Gastroesophageal sphincter (tissue), 4 donors: Measurements from ENCODE around the gene TMEM145. TPM values are rescaled to one million over a fixed set of nuclear protein-coding genes. Genes with fewer than 3 reads are reported as not detected.
A peak's percentile ranks its signal among the peaks of the same experiment; 100 is the strongest.

Experiments
- ATAC-seq: fragments of 150-250 bp; one replicate; pipeline ENCODE4 v1.9.1; 2016; ENCODE audit warnings: mild to moderate bottlenecking, moderate library complexity
- H3K27ac ChIP-seq, 4 donors: fragments of 200-600 bp; sonication (generic) in 3 of 4; 1 replicate in 3 of 4; 2 replicates in 1 of 4; pipeline ENCODE4 v1.5.1; 2016 to 2019
- H3K27me3 ChIP-seq: fragments of 200-600 bp; sonication (generic); one replicate; pipeline ENCODE4 v1.5.1; 2019
- H3K36me3 ChIP-seq, 2 donors: fragments of 200-600 bp; sonication (generic); one replicate each; pipeline ENCODE4 v1.5.1; 2019; ENCODE audit warnings: control low read depth in 1 of 2
- H3K4me1 ChIP-seq, 3 donors: fragments of 200-600 bp; sonication (generic); 1 replicate in 2 of 3; 2 replicates in 1 of 3; pipeline ENCODE4 v1.5.1; 2016 to 2019; ENCODE audit warnings: control low read depth in 2 of 3
- H3K4me3 ChIP-seq, 2 donors: fragments of 200-600 bp; sonication (generic); one replicate each; pipeline ENCODE4 v1.5.1; 2019; ENCODE audit warnings: mild to moderate bottlenecking in 1 of 2, moderate library complexity in 1 of 2
- H3K9me3 ChIP-seq, 3 donors: fragments of 200-600 bp; sonication (generic); one replicate each; pipeline ENCODE4 v1.5.1; 2017 to 2019; ENCODE audit warnings: control low read depth in 2 of 3
- CTCF ChIP-seq, 4 experiments: fragments of 200-600 bp in 2 of 4; fragments of 450-650 bp in 2 of 4; sonication (generic) in 1 of 4; IDR thresholded peaks; one replicate each; pipeline ENCODE4 v1.5.1; 2017 to 2019; ENCODE audit warnings: antibody characterized with exemption in 4 of 4, mild to moderate bottlenecking in 2 of 4, moderate library complexity in 2 of 4
- EP300 ChIP-seq: sonication (generic); formaldehyde crosslinking; IDR thresholded peaks from one replicate; pipeline ENCODE4 v1.6.1; 2017; ENCODE audit warnings: antibody characterized with exemption, mild to moderate bottlenecking
- POLR2A ChIP-seq, 2 donors: fragments of 450-650 bp; IDR thresholded peaks; one replicate each; pipeline ENCODE4 v1.6.1; 2017; ENCODE audit warnings: antibody characterized with exemption in 2 of 2, mild to moderate bottlenecking in 2 of 2, moderate library complexity in 1 of 2
- POLR2AphosphoS5 ChIP-seq: sonication (generic); formaldehyde crosslinking; IDR thresholded peaks from one replicate; pipeline ENCODE4 v1.6.1; 2017; ENCODE audit warnings: antibody characterized with exemption
- WGBS, 2 donors: methylation state at CpG; one replicate each; pipeline ENCODE4 v1.1.5; 2018; ENCODE audit warnings: low coverage in 1 of 2; 5-methylcytosine and 5-hydroxymethylcytosine counted together
- total RNA-seq, 4 donors: library from RNA; depleted of rRNA; stranded (reverse); fragments of >200 nt; gene quantifications; one replicate each; pipeline ENCODE4 v1.1.0, GENCODE V29; 2016

The TMEM145 gene
- total RNA-seq, 4 donors from 2014 or later: 0.27 TPM; not detected in 3

DNA sequence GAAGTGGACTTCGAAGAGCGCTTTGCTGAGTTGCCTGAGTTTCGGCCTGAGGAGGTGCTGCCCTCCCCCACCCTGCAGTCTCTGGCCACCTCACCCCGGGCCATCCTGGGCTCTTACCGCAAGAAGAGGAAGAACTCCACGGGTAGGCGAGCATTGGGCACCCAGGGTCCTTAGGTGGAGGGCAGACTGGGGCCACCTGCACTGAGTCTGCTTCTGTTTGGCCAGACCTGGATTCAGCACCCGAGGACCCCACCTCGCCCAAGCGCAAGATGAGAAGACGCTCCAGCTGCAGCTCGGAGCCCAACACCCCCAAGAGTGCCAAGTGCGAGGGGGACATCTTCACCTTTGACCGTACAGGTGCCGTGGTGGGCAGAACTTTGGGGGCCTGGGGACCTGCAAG, 19.2 kb upstream of the TMEM145 start:
- WGBS, 2 donors: 50% methylated on average over 4 of the region's 15 CpGs; no CpG with 5 or more reads in 1 of the 2 donors
- no peak overlapping the region for H3K27ac ChIP-seq
- peaks cover 0 to 66% of the 10 kb centered on the region in 2 donors for H3K36me3 ChIP-seq
- no peak overlapping the region for H3K4me3 ChIP-seq
- ATAC-seq: no peak
- H3K4me1 ChIP-seq: peaks cover 0 to 20% (median 0%) of the 10 kb centered on the region in 3 donors
- no peaks in the 10 kb centered on the region for H3K9me3 ChIP-seq
- TF ChIP-seq POLR2AphosphoS5 (no peak), POLR2A (IDR thresholded peaks at IDR 0.05) (no peak), CTCF (IDR thresholded peaks at IDR 0.05) (no peak), EP300 (no peak)
- H3K27me3 ChIP-seq: no peaks in the 10 kb centered on the region

DNA sequence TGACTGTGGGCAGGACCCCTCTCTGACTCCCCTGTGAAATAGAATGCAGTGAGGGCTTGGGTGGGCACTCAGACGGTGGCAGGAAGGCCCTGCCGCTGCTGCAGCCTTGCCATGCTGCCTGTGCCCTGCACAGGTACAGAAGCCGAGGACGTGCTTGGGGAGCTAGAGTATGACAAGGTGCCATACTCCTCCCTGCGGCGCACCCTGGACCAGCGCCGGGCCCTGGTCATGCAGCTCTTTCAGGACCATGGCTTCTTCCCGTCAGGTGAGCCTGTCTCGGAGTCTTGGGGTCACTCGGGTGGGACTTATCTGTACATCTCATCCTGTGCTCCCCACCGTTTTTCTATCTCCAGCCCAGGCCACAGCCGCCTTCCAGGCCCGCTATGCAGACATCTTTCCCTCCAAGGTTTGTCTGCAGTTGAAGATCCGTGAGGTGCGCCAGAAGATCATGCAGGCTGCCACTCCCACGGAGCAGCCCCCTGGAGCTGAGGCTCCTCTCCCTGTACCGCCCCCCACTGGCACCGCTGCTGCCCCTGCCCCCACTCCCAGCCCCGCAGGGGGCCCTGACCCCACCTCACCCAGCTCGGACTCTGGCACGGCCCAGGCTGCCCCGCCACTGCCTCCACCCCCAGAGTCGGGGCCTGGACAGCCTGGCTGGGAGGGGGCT, 18.5 kb upstream of the TMEM145 start:
- ATAC-seq: no peak
- no peaks in the 10 kb centered on the region for H3K9me3 ChIP-seq
- TF ChIP-seq EP300 (no peak), CTCF (IDR thresholded peaks at IDR 0.05) (no peak), POLR2A (IDR thresholded peaks at IDR 0.05) (no peak), POLR2AphosphoS5 (no peak)
- H3K4me1 ChIP-seq: peaks cover 0 to 20% (median 0%) of the 10 kb centered on the region in 3 donors
- H3K27ac ChIP-seq: no peak overlapping the region
- peaks cover 0 to 59% of the 10 kb centered on the region in 2 donors for H3K36me3 ChIP-seq
- H3K4me3 ChIP-seq: no peak overlapping the region
- no peaks in the 10 kb centered on the region for H3K27me3 ChIP-seq
- 64% methylated on average over 3 of the region's 24 CpGs; no CpG with 5 or more reads in 1 of the 2 donors for WGBS, 2 donors

DNA sequence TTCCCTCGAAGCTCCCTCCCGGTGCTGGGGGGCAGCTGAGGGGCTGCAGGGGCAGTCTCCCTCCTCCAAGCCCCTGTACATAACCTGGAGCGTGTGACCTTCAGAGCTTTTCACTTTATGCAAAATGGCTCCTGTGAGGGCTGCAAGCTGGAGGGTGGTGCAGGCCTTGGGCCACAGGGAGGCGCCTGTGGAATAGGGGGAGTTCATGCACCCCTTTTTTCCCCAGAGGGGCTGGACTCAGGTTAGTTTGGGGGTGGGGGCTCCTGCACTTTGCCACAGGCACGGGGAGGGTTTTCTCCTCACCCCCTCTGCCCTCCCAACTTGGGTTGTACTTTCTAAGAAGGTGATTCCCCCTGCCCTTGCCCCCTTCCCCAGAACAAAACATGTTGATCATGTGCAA, 17.8 kb upstream of the TMEM145 start:
- no peak for ATAC-seq
- no peak overlapping the region for H3K4me3 ChIP-seq
- 57% methylated on average over 1 of the region's 5 CpGs; no CpG with 5 or more reads in 1 of the 2 donors for WGBS, 2 donors
- H3K4me1 ChIP-seq: peaks cover 0 to 20% (median 0%) of the 10 kb centered on the region in 3 donors
- H3K27me3 ChIP-seq: no peaks in the 10 kb centered on the region
- no peak overlapping the region for H3K27ac ChIP-seq
- peaks cover 0 to 52% of the 10 kb centered on the region in 2 donors for H3K36me3 ChIP-seq
- H3K9me3 ChIP-seq: no peaks in the 10 kb centered on the region
- no peak for TF ChIP-seq POLR2A (IDR thresholded peaks at IDR 0.05)
- no peak for TF ChIP-seq CTCF (IDR thresholded peaks at IDR 0.05)

- H3K27ac ChIP-seq: peak overlapping the region in 1 of 4 donors; percentile 39
- peaks cover 0 to 16% (median 0%) of the 10 kb centered on the region in 3 donors for H3K4me1 ChIP-seq
- 100% methylated on average over 1 of the region's 6 CpGs; no CpG with 5 or more reads in 1 of the 2 donors for WGBS, 2 donors
- no peaks in the 10 kb centered on the region for H3K9me3 ChIP-seq
- H3K4me3 ChIP-seq: no peak overlapping the region
- no peaks in the 10 kb centered on the region for H3K27me3 ChIP-seq
- ATAC-seq: peak; percentile 74
- TF ChIP-seq CTCF (IDR thresholded peaks at IDR 0.05): peak in 3 of 4 experiments; percentile 89 to 97 (median 95)
- TF ChIP-seq POLR2AphosphoS5: peak; percentile 17
- no peak for TF ChIP-seq POLR2A (IDR thresholded peaks at IDR 0.05)
- H3K36me3 ChIP-seq: peaks cover 0 to 46% of the 10 kb centered on the region in 2 donors
Observed at GRCh38 chr19:42295831-42296525, 17.1 kb upstream of the TMEM145 start.
